ENCODE measurements around the gene ACP2.

ACP2 gene

DNA sequence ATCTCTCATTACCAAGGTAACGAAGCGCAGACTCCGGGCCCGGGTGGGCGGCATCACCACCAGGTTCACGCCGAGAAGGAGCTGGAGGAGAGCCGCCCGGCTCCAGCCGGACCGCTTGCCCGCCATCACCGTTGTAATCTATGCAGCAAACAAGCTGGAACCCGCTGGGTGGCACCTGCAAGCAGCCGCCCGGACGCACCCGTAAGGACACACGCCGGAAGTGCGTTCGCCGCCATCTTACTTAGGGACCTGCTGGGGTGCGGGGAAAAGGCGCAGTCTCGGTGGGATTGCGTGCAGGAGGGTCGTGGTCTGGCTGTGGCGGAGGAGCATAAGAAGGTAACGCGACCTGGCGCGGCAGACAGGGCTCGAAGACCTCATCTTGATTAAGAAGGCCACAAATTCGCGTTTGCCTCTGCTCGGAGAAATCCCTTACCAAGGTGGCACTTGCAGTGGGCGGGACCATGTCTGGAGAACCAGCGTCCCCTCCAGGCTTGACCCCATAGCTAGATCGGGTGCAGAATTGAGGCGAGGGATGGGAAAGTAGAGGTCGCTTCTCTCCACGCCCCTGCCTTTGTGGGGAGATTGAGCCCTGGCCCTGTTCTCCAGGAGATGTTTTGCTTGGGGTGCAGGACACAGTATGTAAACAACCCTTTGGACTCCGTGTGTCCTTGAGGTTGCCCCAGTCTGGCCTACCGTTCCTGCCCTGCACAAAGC, at the start of gene ACP2 (continued):
- TF ChIP-seq, protein P1, sequence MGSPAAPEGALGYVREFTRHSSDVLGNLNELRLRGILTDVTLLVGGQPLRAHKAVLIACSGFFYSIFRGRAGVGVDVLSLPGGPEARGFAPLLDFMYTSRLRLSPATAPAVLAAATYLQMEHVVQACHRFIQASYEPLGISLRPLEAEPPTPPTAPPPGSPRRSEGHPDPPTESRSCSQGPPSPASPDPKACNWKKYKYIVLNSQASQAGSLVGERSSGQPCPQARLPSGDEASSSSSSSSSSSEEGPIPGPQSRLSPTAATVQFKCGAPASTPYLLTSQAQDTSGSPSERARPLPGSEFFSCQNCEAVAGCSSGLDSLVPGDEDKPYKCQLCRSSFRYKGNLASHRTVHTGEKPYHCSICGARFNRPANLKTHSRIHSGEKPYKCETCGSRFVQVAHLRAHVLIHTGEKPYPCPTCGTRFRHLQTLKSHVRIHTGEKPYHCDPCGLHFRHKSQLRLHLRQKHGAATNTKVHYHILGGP (tag by site-specific recombination; IDR thresholded peaks at IDR 0.05) = no peak
- TF ChIP-seq ZNF76 (tag by site-specific recombination; IDR thresholded peaks at IDR 0.05; ENCODE audit: borderline replicate concordance, low read depth) (peak; percentile 92), ZNF112 (tag by site-specific recombination; IDR thresholded peaks at IDR 0.05) (no peak), ZNF777 (tag by site-specific recombination; IDR thresholded peaks at IDR 0.05; ENCODE audit: borderline replicate concordance) (no peak), ZSCAN23 (tag by site-specific recombination; IDR thresholded peaks at IDR 0.05) (0 out of 2 replicates have a peak, but pooled peaks have one; percentile 67), ZNF670 (tag by site-specific recombination; IDR thresholded peaks at IDR 0.05; ENCODE audit: low read depth) (no peak), ZNF404 (tag by site-specific recombination; IDR thresholded peaks at IDR 0.05) (no peak), ZNF645 (tag by site-specific recombination; IDR thresholded peaks at IDR 0.05) (no peak), ZBTB10 (tag by site-specific recombination; IDR thresholded peaks at IDR 0.05) (no peak; the same call in none of the 2 replicates), ZNF560 (tag by site-specific recombination; IDR thresholded peaks at IDR 0.05; ENCODE audit: borderline replicate concordance) (no peak), ZNF791 (tag by site-specific recombination; IDR thresholded peaks at IDR 0.05) (no peak), ZNF155 (tag by site-specific recombination; IDR thresholded peaks at IDR 0.05) (no peak), ZNF26 (tag by site-specific recombination; IDR thresholded peaks at IDR 0.05) (no peak), MEIS1 (CRISPR knock-in tag; IDR thresholded peaks at IDR 0.05; ENCODE audit: borderline replicate concordance) (no peak), ZNF133 (tag by site-specific recombination; IDR thresholded peaks at IDR 0.05) (no peak), ZBTB7A (tag by site-specific recombination; IDR thresholded peaks at IDR 0.05; ENCODE audit: low read depth) (0 out of 2 replicates have a peak, but pooled peaks have one; percentile 16), KLF1 (tag by site-specific recombination; IDR thresholded peaks at IDR 0.05) (peak; percentile 67), HOXC10 (CRISPR knock-in tag; IDR thresholded peaks at IDR 0.05) (no peak; the same call in 1 of the 2 replicates), KLF8 (tag by site-specific recombination; IDR thresholded peaks at IDR 0.05) (peak; percentile 85), ZNF19 (tag by site-specific recombination; IDR thresholded peaks at IDR 0.05; ENCODE audit: low read depth) (no peak), ZNF530 (tag by site-specific recombination; IDR thresholded peaks at IDR 0.05; ENCODE audit: low read depth) (no peak), FEZF1 (tag by site-specific recombination; IDR thresholded peaks at IDR 0.05) (peak; percentile 31; the same call in 1 of the 2 replicates), ZBTB44 (tag by site-specific recombination; IDR thresholded peaks at IDR 0.05) (peak; percentile 49)
- TF ChIP-seq, protein P2, sequence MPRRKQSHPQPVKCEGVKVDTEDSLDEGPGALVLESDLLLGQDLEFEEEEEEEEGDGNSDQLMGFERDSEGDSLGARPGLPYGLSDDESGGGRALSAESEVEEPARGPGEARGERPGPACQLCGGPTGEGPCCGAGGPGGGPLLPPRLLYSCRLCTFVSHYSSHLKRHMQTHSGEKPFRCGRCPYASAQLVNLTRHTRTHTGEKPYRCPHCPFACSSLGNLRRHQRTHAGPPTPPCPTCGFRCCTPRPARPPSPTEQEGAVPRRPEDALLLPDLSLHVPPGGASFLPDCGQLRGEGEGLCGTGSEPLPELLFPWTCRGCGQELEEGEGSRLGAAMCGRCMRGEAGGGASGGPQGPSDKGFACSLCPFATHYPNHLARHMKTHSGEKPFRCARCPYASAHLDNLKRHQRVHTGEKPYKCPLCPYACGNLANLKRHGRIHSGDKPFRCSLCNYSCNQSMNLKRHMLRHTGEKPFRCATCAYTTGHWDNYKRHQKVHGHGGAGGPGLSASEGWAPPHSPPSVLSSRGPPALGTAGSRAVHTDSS (tag by site-specific recombination; IDR thresholded peaks at IDR 0.05) = peak; percentile 48; the same call in 1 of the 2 replicates
- TF ChIP-seq, protein P3, sequence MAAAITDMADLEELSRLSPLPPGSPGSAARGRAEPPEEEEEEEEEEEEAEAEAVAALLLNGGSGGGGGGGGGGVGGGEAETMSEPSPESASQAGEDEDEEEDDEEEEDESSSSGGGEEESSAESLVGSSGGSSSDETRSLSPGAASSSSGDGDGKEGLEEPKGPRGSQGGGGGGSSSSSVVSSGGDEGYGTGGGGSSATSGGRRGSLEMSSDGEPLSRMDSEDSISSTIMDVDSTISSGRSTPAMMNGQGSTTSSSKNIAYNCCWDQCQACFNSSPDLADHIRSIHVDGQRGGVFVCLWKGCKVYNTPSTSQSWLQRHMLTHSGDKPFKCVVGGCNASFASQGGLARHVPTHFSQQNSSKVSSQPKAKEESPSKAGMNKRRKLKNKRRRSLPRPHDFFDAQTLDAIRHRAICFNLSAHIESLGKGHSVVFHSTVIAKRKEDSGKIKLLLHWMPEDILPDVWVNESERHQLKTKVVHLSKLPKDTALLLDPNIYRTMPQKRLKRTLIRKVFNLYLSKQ (tag by site-specific recombination; IDR thresholded peaks at IDR 0.05; ENCODE audit: borderline replicate concordance) = no peak
- TF ChIP-seq, protein P4, sequence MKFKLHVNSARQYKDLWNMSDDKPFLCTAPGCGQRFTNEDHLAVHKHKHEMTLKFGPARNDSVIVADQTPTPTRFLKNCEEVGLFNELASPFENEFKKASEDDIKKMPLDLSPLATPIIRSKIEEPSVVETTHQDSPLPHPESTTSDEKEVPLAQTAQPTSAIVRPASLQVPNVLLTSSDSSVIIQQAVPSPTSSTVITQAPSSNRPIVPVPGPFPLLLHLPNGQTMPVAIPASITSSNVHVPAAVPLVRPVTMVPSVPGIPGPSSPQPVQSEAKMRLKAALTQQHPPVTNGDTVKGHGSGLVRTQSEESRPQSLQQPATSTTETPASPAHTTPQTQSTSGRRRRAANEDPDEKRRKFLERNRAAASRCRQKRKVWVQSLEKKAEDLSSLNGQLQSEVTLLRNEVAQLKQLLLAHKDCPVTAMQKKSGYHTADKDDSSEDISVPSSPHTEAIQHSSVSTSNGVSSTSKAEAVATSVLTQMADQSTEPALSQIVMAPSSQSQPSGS (tag by site-specific recombination; IDR thresholded peaks at IDR 0.05; ENCODE audit: low read depth) = no peak
